ENCODE measurements around the gene LCLAT1.

DNA sequence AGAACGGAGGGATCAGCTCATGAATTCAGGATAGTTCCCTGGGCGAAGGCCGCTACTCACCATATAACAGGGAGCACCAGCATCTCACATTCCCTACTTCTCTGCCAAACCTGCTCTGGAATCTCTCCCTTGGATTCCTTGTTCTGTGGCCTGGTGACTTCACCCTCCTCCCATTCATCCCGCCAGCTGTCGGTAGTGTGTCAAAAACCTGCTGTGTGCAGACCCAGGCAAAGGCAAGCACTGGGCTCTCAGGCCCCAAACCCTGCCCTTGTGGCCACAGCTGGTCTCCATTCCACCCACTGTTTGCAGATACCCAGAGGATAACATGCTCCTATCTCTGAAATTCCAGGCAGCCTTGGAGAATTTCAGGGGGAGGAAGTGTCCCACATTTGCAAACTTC, 208.6 kb downstream of the LCLAT1 start:
- no peak for TF ChIP-seq CTCF (IDR thresholded peaks at IDR 0.05)
- no peak for TF ChIP-seq POLR2A (IDR thresholded peaks at IDR 0.05)
- TF ChIP-seq POLR2AphosphoS5 (IDR thresholded peaks at IDR 0.05): no peak

All from suprapubic skin (tissue), 4 donors.